ENCODE results near the gene SCYL1. TPM values are rescaled to one million over a fixed set of nuclear protein-coding genes. Genes with fewer than 3 reads are reported as not detected.
"Not testable (repeated sequence)": the region's sequence is repeated elsewhere in the genome, so short reads cannot be mapped to it uniquely, and the experiment has no call there.

Gene SCYL1
- total and polyA plus RNA-seq, 4 donors = 54.3 to 107 (median 86.5) TPM

GRCh38 chr11:65562020-65562419 lies 37.1 kb downstream of the SCYL1 start:
- Histone ChIP-seq H3K4me3 (no peak overlapping the region), H3K27me3 (ENCODE audit: control insufficient read depth in 3 of 3, insufficient read depth in 3 of 3, low read length in 2 of 3) (peaks cover 0 to 2% (median 0%) of the 10 kb centered on the region in 3 donors), H3K27ac (ENCODE audit: low read depth in 1 of 2, low read length in 1 of 2) (no peak overlapping the region), H3K4me1 (ENCODE audit: control insufficient read depth in 5 of 5, insufficient read depth in 5 of 5, low read length in 5 of 5) (peaks cover 0 to 38% (median 24%) of the 10 kb centered on the region in 5 donors), H3K9ac (ENCODE audit: insufficient read depth in 1 of 2, low read length in 2 of 2) (no peak overlapping the region), H3K36me3 (ENCODE audit: control insufficient read depth in 4 of 4, insufficient read depth in 4 of 4, low read length in 4 of 4) (peaks cover 0 to 2% (median 0%) of the 10 kb centered on the region in 4 donors), H3K9me3 (ENCODE audit: control insufficient read depth in 4 of 4, insufficient read depth in 3 of 4, low read length in 3 of 4) (no peaks in the 10 kb centered on the region)
- DNase-seq (no peak), ATAC-seq (ENCODE audit: insufficient read depth, low FRiP score) (no peak)
- 92 to 96% methylated on average over 7 of the region's 7 CpGs for WGBS, 2 donors
- TF ChIP-seq CTCF (IDR thresholded peaks at IDR 0.05; ENCODE audit: control extremely low read depth, extremely low read depth) = no peak

- WGBS, 2 donors = 84 to 97% methylated on average over 9 of the region's 9 CpGs
- Histone ChIP-seq H3K4me3 (no peak overlapping the region), H3K4me1 (ENCODE audit: control insufficient read depth in 5 of 5, insufficient read depth in 5 of 5, low read length in 5 of 5) (peaks cover 0 to 34% (median 22%) of the 10 kb centered on the region in 5 donors), H3K27ac (ENCODE audit: low read depth in 1 of 2, low read length in 1 of 2) (no peak overlapping the region), H3K9ac (ENCODE audit: insufficient read depth in 1 of 2, low read length in 2 of 2) (no peak overlapping the region), H3K9me3 (ENCODE audit: control insufficient read depth in 4 of 4, insufficient read depth in 3 of 4, low read length in 3 of 4) (no peaks in the 10 kb centered on the region), H3K36me3 (ENCODE audit: control insufficient read depth in 4 of 4, insufficient read depth in 4 of 4, low read length in 4 of 4) (peaks cover 0 to 2% (median 0%) of the 10 kb centered on the region in 4 donors), H3K27me3 (ENCODE audit: control insufficient read depth in 3 of 3, insufficient read depth in 3 of 3, low read length in 2 of 3) (peaks cover 0 to 2% (median 0%) of the 10 kb centered on the region in 3 donors)
- TF ChIP-seq CTCF (IDR thresholded peaks at IDR 0.05; ENCODE audit: control extremely low read depth, extremely low read depth) = no peak
- ATAC-seq (ENCODE audit: insufficient read depth, low FRiP score) = no peak
- no peak for DNase-seq
Observed at GRCh38 chr11:65562788-65563187, 37.9 kb downstream of the SCYL1 start.

GRCh38 chr11:65563601-65564000 lies 38.7 kb downstream of the SCYL1 start:
- DNase-seq (no peak), ATAC-seq (ENCODE audit: insufficient read depth, low FRiP score) (no peak)
- 96 to 98% methylated on average over 4 of the region's 4 CpGs for whole genome bisulfite sequencing, 2 donors
- peaks cover 0 to 4% (median under 1%) of the 10 kb centered on the region in 4 donors for H3K36me3 ChIP-seq (ENCODE audit: control insufficient read depth in 4 of 4, insufficient read depth in 4 of 4, low read length in 4 of 4)
- H3K27ac ChIP-seq (ENCODE audit: low read depth in 1 of 2, low read length in 1 of 2) = no peak overlapping the region
- peaks cover 0 to 2% (median 0%) of the 10 kb centered on the region in 3 donors for H3K27me3 ChIP-seq (ENCODE audit: control insufficient read depth in 3 of 3, insufficient read depth in 3 of 3, low read length in 2 of 3)
- peaks cover 0 to 35% (median 25%) of the 10 kb centered on the region in 5 donors for H3K4me1 ChIP-seq (ENCODE audit: control insufficient read depth in 5 of 5, insufficient read depth in 5 of 5, low read length in 5 of 5)
- H3K9ac ChIP-seq (ENCODE audit: insufficient read depth in 1 of 2, low read length in 2 of 2) = no peak overlapping the region
- TF ChIP-seq CTCF (IDR thresholded peaks at IDR 0.05; ENCODE audit: control extremely low read depth, extremely low read depth) = no peak
- H3K4me3 ChIP-seq = no peak overlapping the region
- no peaks in the 10 kb centered on the region for H3K9me3 ChIP-seq (ENCODE audit: control insufficient read depth in 4 of 4, insufficient read depth in 3 of 4, low read length in 3 of 4)

GRCh38 chr11:65564879-65565559 lies 40.1 kb downstream of the SCYL1 start:
- not testable (repeated sequence) for H3K4me3 ChIP-seq; H3K9me3 ChIP-seq (ENCODE audit: control insufficient read depth in 4 of 4, insufficient read depth in 3 of 4, low read length in 3 of 4); H3K27me3 ChIP-seq (ENCODE audit: control insufficient read depth in 3 of 3, insufficient read depth in 3 of 3, low read length in 2 of 3); DNase-seq; H3K36me3 ChIP-seq (ENCODE audit: control insufficient read depth in 4 of 4, insufficient read depth in 4 of 4, low read length in 4 of 4); H3K9ac ChIP-seq (ENCODE audit: insufficient read depth in 1 of 2, low read length in 2 of 2); ATAC-seq (ENCODE audit: insufficient read depth, low FRiP score)
- Histone ChIP-seq H3K27ac (ENCODE audit: low read depth in 1 of 2, low read length in 1 of 2) (peak overlapping the region in 1 of 2 donors; percentile 51), H3K4me1 (ENCODE audit: control insufficient read depth in 5 of 5, insufficient read depth in 5 of 5, low read length in 5 of 5) (peaks cover 0 to 33% (median 22%) of the 10 kb centered on the region in 5 donors)
- 74 to 80% methylated on average over 12 of the region's 12 CpGs for WGBS, 2 donors
